Activated CD8-positive, alpha-beta memory T cell treated with anti-CD3 and anti-CD28 coated beads for 36 hours (primary cell): ENCODE measurements around the gene RCAN2. TPM values are rescaled to one million over a fixed set of nuclear protein-coding genes. Genes with fewer than 3 reads are reported as not detected.

ENCODE experiments used
- CTCF ChIA-PET: fragments of 350-600 bp; sonication (Branson Sonifier 250); formaldehyde crosslinking; loops from one replicate; lab custom pipeline; 2021; ENCODE audit warnings: antibody characterized with exemption; lab: Charles Lee
- POLR2A ChIA-PET: fragments of 350-600 bp; sonication (Branson Sonifier 250); formaldehyde crosslinking; loops from one replicate; lab custom pipeline; 2021; ENCODE audit warnings: antibody characterized with exemption; lab: Charles Lee
- total RNA-seq, 2 experiments: library from RNA; stranded (reverse); gene quantifications; one replicate each; pipeline ENCODE4 v1.2.3, GENCODE V29; 2021

The RCAN2 gene
- total RNA-seq, 2 experiments from 2014 or later = 0.36 to 0.55 TPM

DNA sequence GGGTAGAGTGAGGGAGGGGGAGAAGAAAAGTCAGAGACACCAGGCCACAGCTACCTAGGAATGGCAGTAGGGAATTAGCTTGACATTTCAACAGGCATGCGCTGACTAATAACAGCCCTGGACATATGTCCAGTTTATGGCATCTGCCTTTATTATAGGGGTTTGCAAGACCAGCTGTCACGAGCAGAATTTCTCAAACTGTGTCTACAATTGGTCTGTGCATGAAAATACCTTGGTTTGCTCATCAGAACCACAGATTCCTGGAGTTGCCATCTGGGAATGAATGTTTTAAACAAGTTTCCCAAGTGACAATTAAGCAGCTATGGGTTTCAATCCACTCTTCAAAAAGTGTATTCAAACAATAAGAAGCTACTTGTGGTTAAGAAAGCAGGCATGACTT lies 210.1 kb downstream of the RCAN2 start:
- ChIA-PET CTCF (no interaction called here), POLR2A (no interaction called here)

DNA sequence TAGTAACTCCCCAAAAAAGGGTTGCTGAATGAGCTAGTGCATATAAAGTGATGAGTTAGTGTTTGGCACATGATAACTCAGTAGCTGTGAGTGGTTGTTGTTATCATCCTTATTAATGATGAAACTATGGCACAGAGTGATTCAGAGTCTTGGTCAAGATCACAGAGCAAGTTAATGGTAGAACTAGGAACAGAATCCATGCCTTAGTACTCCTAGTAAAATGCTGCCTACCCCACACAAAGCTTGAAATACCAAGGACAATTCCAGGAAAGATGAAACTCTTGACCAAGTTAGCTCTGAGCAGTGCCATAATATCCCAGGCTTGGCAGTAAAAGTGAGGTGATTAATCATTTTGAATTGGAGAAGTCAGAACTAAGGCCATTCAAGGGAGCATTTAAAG lies 211.4 kb downstream of the RCAN2 start:
- POLR2A ChIA-PET = no interaction called here
- CTCF ChIA-PET = no interaction called here

DNA sequence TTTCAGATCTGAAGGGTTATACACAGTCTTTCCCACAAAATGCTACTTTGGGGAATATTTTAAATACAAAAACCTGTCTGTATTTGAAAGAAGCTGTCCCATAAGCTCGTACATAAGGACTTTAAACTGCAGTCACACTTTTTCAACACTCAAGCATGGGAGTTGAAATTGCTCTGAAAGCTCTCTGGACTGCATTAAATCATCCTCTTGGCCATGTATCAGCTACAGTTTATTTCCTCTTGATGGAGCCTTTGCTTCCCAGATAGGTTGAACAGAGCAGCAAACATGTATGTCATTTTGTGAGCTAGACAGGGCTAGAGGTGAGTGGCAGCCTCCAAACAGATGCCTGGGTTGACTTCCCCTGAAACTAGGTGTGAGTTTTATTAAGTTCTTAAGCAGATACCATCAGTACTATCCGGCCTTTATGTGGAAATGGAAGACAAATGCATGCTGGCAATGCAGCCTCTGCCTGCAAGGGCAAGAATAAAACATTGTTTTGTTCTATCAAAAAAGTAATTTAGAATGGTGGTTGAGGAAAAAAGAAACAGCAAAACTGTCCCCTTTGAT lies 214.6 kb downstream of the RCAN2 start:
- POLR2A ChIA-PET = no interaction called here
- CTCF ChIA-PET = no interaction called here

DNA sequence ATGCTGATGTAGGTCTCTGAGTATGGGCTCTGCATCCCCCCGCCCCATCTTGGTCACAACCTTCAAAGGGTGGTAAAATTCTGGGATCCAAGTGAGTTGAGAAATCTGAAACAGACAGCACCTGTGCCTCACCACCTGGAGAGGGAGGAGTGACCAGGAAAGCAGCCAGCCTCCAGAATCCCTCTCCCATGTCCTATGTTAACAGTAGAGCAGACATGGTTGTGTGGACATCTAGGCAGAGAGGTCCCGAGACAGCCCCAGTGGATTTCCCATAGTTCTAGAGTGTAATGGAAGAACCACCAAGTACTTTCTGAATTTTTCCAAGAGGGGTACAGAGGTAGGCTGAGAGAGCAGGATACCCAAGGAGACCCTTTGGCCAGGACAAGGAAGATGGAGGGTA lies 216.7 kb downstream of the RCAN2 start:
- CTCF ChIA-PET = no interaction called here
- POLR2A ChIA-PET = no interaction called here

DNA sequence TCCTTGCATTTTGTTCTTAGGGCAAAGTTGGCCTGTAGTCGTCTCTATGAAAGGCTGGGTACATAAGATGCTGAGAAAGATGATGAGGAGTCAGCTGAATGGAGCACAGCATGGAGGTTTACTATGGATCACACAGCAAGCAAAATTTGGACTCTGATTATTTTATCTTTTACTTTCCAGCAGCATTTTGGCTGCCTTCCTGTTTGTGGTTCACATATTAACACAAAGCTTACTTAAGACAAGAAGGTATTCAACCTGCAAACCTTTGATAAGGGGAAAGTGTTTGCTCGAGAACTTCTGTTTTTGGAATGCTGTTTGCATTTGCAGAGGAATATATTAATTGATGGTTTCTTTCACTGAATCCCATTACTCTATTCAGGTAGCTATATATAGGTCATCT lies 217.3 kb downstream of the RCAN2 start:
- ChIA-PET CTCF (no interaction called here), POLR2A (no interaction called here)

DNA sequence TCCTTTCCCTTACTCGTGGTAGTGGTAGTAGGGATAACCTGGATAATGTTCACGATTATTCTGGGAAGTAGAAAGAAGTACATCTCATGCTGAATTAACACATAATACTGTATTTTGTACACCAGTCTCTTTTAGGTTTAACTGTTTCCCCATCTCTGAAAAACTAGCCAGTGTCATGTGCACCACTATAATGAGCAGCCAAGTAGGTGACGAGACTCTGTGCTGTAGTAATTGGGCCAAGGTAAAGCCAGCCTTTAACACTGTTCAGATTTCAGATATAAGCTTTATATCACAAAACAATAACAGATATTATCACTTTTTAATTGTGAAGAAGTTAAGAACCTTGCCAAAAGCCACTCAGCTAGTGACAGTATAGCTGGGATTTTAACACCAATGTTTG lies 219.5 kb downstream of the RCAN2 start:
- CTCF ChIA-PET = no interaction called here
- POLR2A ChIA-PET = no interaction called here

DNA sequence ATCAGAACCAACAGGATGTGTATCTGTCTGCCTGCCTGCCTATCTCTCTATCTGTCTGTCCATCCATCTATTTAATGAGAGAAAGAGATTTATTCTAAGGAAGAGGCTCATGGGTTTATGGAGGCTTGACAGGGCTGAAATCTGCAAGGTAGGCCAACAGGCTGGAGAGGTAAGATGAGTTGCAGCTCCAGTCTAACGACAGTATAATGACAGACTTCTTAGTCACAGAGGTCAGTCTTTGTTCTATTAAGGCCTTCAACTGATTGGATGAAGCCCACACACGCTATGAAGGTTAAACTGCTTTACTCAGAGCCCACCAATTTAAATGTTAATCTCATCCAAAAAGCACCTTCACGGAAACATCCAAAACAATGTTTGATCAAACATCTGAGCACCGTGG lies 220.1 kb downstream of the RCAN2 start:
- POLR2A ChIA-PET = no interaction called here
- CTCF ChIA-PET = no interaction called here

DNA sequence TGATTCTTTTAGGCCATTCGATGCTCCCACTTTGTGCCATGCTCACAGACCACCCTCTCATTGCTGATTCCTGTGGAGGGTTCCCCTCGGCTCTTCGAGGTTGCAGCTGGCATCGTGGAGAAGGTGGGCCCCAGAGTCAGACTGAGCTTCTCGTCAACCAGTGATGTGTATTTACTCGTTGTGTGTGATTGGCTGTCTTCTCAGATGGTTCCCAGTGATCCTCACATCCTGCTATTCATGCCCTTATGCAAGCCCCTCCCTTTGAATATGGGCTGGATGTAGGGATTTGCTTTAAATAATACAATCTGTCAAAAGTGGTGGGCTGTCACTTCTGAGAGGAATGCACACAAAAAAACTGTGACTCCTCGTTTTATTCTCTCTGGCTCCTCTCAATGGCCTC lies 220.9 kb downstream of the RCAN2 start:
- ChIA-PET CTCF (no interaction called here), POLR2A (no interaction called here)

DNA sequence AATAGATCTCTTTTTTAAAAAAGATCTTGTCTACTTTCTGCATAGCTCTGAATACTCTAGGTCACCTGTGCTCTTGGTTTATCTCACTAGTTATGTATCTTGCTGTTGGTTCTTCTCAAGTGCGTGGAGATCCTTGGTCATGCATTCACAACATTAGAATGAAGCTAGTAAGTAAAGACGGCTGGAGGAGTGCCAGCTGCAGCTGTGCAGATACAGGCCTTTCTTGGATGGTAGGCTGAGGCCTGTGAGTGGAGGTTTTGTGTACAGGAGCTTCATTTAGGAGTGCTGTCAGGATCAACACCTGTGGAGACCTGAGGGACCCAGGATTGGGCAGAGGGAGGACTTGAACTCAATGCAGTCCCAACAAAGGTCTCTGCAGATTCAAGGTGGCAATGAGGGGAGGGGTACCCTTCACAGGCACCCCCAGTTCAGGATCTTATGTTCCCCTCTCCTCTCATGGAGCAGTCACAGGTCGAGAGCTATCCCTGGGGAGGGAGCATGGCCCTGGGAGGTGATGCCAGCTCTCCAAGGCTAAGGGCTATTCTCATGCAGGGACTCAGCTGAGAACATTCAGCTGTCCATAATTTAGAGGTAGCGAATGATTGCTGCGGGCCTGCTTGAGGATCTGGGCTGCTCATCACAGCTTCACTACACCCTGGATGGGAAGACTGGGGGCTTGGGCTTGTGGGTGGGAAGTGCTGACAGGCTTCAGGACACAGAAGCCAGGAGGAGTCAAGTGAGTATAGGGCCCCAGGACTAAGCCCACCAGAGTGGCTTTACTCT lies 221.6 kb downstream of the RCAN2 start:
- POLR2A ChIA-PET = no interaction called here
- CTCF ChIA-PET = no interaction called here

DNA sequence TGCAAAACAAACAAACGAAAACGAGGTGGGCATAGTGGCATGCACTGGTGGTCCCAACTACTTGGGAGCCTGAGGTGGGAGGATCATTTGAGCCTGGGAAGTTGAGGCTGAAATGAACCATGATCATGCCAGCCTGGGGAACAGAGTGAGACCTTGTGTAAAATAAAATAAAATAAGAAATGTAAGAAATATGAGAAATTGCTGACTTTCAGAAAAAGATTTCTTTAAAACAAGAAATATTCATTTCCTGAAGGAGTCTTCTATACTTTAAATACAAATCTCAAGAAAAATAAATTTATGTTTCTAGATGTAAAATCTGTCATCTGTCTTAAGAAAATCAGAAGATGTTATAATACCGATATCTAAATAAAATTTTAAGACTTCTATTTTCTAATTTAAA lies 223.7 kb downstream of the RCAN2 start:
- ChIA-PET POLR2A (no interaction called here), CTCF (no interaction called here)

DNA sequence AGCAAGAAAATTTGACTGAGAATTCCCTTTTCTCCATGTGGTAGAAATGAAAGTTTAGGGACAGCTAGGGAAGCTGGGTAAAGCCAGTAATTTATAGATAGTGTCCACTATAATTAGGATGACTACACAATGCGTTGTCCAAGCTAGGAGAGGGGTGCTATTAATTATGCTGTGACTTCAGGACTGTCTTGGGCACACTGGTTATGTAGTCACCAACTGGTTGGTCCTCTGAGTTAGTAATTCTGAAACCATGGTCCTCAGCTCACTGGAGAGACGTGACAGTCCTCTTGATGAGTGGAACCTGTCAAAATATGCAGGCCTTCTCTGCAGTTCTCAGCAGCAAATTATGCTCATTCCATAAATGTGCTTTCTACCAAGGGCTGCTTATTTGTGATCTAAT lies 225.9 kb downstream of the RCAN2 start:
- ChIA-PET CTCF (no interaction called here), POLR2A (no interaction called here)

DNA sequence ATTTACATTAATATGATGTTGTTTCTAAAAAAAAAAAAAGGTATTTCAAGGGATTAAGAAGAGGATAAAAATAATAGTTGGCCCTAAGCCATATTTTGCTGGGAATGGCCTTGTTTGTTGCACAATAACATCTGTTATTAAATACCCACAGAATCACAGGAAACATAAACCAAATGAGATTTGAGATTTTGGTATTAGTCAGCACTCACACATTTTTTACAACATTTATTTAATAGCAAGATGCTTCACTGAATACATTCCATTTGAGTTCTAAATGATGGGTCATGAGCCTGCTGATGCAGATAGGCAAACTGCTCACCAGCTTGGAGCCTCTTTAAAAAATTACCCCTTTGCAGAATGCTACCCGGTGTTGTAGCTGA lies 227.6 kb downstream of the RCAN2 start:
- CTCF ChIA-PET = no interaction called here
- POLR2A ChIA-PET = no interaction called here

DNA sequence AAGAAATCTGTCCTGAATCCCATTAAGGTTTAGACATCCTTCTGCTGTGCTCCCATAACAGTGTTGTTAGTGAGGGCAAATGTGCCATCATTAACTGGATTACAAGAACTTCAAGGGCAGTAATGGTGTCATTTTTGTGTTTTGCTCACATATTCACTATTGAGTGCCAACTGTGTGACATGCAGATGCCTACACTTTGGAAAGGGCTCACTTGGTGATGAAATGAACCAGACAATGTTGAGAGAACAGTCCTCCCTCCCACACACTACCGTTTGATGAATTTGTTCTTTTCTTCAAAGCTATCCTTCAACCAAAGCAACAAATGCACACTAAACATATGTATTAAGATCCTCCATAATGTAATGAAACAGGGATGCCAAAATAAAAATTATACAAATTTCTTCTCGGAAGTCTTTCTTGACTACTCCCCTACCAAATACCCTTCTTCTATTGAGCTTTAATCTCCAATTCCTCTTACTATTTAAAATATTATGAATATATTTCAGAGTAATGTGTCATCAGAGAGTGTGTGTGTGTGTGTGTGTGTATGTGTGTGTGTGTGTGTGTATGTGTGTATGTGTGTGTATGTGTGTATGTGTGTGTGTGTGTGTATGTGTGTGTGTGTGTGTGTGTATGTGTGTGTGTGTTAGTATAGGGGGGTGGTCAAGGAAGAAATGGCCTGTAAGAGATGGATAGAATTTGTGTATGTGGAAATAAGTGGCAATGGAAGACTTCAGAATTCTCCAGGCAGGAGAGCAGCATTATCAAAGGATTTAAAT lies 228.1 kb downstream of the RCAN2 start:
- CTCF ChIA-PET = no interaction called here
- POLR2A ChIA-PET = no interaction called here

DNA sequence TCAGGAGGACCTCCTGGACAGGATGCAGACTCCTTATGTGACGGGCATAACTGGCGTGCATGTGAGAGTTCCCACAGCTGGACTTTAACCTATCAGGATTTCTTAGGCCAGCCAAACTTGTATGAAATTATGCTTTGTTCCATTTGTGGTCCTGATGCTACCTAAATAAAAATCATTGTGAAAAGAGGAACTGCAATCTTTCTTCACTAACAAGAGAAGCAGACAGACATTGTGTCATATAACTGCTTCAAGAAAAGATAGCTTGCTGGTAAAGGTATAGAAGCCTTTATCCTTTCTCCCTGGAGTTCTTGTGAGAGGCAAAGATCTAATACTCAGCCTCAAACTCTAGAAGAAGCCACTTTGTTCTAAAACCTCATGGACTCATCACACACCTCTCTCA lies 233.0 kb downstream of the RCAN2 start:
- POLR2A ChIA-PET = no interaction called here
- CTCF ChIA-PET = no interaction called here

DNA sequence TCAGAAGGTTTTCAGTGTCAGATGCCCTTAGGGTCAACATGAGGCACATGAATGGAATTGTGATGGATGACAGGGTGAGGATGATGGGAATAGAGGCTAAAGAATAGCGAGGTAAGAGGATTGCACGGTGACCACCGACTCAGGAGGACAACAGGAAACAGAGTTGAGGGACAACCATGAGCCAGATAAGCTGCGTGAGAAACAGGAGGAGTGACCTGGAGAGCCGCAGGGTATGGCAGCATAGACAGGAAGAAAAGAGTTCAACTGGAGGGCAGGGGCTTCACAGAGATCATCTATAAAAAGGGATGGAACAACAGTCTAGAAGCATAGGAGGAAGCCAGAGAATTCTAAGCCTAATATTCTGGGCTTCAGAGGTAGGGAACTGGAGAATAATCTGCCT lies 235.7 kb downstream of the RCAN2 start:
- ChIA-PET POLR2A (no interaction called here), CTCF (no interaction called here)

DNA sequence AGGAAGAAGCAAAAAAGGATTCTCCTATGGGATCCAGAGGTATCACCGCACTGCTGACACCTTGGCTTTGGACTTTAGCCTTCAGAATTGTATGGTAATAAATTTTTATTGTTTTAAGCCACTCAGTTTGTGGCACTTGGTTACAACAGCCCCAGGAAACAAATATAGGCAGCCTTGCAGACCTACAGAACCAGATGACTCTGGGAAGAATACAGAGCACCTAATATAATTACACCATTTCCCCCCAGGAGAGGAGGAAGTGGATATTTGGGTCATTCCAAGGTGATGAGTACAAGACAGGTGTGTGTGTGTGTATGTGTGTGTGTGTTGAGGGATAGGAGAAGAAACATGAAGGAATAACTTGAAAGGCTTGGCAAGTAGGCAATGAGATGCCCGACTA lies 236.3 kb downstream of the RCAN2 start:
- POLR2A ChIA-PET = no interaction called here

DNA sequence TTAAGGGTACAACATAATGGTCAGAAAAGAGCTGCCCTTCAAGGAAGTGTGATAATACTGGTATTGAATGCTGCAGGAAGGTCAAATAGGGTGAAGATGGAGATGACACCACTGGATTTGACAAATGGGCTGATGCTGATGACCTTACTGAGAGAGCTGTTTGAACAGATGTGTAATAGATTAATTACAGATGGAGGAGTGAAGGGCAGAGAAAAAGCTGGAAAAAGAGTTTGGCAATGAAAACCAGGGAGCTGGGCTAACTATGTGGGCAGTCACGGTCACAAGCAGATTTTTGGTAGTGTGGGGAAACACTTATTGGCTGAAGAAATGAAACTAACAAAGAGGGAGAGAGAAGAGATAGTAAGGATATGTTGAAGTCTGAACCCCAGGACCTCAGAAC lies 236.9 kb downstream of the RCAN2 start:
- POLR2A ChIA-PET = no interaction called here

More for the DNA sequence above, 236.3 kb downstream of the RCAN2 start:
- CTCF ChIA-PET = no interaction called here

DNA sequence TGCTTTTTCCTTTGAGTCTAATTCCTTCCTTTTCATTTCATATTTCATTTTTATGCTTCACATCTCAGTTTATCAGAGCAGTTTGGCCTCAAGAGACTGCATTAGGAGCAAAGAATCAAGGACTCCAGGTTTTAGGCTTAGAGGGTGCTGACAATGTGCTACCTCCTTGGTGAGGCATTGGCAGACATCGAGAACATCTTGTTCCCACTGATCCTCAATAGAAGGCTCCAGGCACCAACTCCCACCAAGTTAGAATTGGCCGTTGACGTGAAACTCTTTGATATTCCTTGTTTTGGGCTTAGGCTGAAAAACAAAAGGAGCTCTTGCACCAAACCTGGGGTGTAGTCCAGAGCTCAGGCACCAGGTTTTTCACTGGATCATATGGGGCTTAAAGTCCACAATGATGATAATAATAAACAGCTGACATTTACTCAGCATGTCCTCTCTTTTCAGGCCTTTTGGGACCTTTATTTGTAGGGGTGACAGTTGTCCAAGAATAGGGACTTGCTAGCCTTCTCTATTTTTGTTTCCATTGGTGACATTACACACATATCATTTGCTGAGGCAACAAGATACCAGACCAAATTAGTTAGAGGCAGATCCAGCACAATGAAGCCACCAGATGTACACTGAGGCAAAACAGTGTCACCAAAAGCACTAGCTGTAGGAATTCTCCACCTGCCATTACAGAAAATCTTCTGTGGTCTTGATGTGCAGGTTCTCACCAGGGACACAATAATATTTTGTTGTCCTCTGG lies 239.5 kb downstream of the RCAN2 start:
- CTCF ChIA-PET = no interaction called here

More for the DNA sequence above, 236.9 kb downstream of the RCAN2 start:
- CTCF ChIA-PET = no interaction called here

DNA sequence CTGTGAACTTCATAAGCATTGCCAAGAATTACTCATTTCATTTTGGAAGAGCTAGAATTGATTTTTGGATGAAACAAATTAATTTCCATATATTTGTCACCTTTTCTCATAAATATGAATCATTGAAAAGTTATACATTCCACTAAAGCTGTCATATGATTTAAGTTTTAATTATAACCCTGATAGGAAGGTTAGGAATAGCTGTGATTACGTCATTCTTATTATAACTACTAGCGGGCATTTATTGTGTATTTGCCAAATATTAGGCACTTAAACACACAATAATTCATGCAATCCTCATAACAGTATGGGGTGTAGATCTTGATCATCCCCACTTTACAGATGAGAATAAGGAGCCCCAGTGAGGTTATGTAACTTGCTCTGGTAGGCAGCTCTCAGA lies 243.1 kb downstream of the RCAN2 start:
- ChIA-PET CTCF (no interaction called here), POLR2A (no interaction called here)

More for the DNA sequence above, 239.5 kb downstream of the RCAN2 start:
- POLR2A ChIA-PET = no interaction called here

DNA sequence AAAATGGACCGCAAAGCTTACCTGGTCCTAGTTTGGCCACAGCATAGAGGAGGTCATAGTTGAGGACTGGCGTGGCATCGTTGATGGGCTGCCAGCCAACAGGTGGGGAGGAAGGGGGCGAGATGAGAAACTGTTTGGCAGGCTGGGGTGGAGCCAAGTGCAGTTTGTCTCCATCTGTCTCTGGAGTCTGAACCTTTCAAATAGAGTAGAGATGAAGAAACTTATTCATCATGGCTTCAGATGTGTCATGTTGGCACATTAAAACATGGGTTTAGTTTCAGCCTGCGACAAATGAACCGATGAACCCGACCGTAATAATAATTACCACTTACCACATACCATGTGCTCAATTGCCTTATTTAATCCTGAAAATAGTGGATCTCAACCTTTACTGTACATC lies 244.5 kb downstream of the RCAN2 start:
- CTCF ChIA-PET = no interaction called here
- POLR2A ChIA-PET = no interaction called here
